DMS53 treated with DMSO at 0.1 percent for 48 hours (cell line): ENCODE results near the gene DHX58.

Experiments used
- DNase-seq: peaks from one replicate; lab custom pipeline; 2025; ENCODE audit not compliant: unreplicated experiment; lab: John Stamatoyannopoulos, UW

The DHX58 gene

GRCh38 chr17:42056635-42057034 lies 55.9 kb downstream of the DHX58 start:
- DNase-seq, result no peak

GRCh38 chr17:42055496-42055895 lies 57.0 kb downstream of the DHX58 start:
- DNase-seq, result no peak

GRCh38 chr17:42055027-42055426 lies 57.5 kb downstream of the DHX58 start:
- DNase-seq, result no peak

GRCh38 chr17:42053731-42054500 lies 58.6 kb downstream of the DHX58 start:
- no peak for DNase-seq

- DNase-seq, result no peak
These were observed 60.1 kb downstream of the DHX58 start for GRCh38 chr17:42052346-42052877.

GRCh38 chr17:42051645-42052044 lies 60.9 kb downstream of the DHX58 start:
- no peak for DNase-seq
